Spleen (tissue), 7 donors: ENCODE measurements around the gene SNPH.

Source experiments
- CTCF ChIP-seq, 11 experiments: fragments of 200-600 bp in 7 of 11; fragments of 450-650 bp in 4 of 11; sonication (generic) in 4 of 11; IDR thresholded peaks in 8 of 11; conservative IDR thresholded peaks in 3 of 11; 1 replicate in 7 of 11; 2 replicates in 4 of 11; pipeline versions ENCODE4 v1.4.0 to v1.8.0; 2016 to 2021; ENCODE audit warnings: antibody characterized with exemption in 11 of 11, inconsistent platforms in 4 of 11, mild to moderate bottlenecking in 1 of 11
- POLR2A ChIP-seq, 3 donors: fragments of 450-650 bp; IDR thresholded peaks; one replicate each; pipeline ENCODE4 v1.5.1; 2017; ENCODE audit warnings: antibody characterized with exemption in 3 of 3, mild to moderate bottlenecking in 1 of 3
- donor health status: DM: no; HTN: no; CAD: no; lungs with moderate emphysema.
- donor health status: DM: no; HTN: no; CAD: no.
- donor health status: DM: no; HTN: no; CAD: no.

GRCh38 chr20:1252416-1252815 is 13.7 kb upstream of the SNPH start:
- no peak for TF ChIP-seq CTCF (IDR thresholded peaks at IDR 0.05 in 8 of 11, conservative IDR thresholded peaks at IDR 0.05 in 3 of 11)
- TF ChIP-seq POLR2A (IDR thresholded peaks at IDR 0.05): no peak
